A673 (cell line): Measurements from ENCODE around the gene FAM180A.

Source experiments
- EZH2 ChIP-seq: fragments of 200-600 bp; sonication (generic); IDR thresholded peaks from 2 replicates; pipeline ENCODE4 v1.6.1; 2017; ENCODE audit warnings: borderline replicate concordance, low read depth, mild to moderate bottlenecking, mixed read lengths, antibody characterized with exemption, low read length; ENCODE audit not compliant: poor library complexity, severe bottlenecking
- TF ChIP-seq, protein P1 (sequence below): fragments of 300-800, 200-600 bp; sonication (generic); conservative IDR thresholded peaks from 2 replicates; pipeline ENCODE4 v1.5.1; 2017; ENCODE audit warnings: low read depth, mild to moderate bottlenecking, antibody characterized with exemption, low read length, moderate library complexity, mixed read lengths

GRCh38 chr7:135784013-135784412 lies 35.4 kb upstream of the FAM180A start:
- TF ChIP-seq, protein P1, sequence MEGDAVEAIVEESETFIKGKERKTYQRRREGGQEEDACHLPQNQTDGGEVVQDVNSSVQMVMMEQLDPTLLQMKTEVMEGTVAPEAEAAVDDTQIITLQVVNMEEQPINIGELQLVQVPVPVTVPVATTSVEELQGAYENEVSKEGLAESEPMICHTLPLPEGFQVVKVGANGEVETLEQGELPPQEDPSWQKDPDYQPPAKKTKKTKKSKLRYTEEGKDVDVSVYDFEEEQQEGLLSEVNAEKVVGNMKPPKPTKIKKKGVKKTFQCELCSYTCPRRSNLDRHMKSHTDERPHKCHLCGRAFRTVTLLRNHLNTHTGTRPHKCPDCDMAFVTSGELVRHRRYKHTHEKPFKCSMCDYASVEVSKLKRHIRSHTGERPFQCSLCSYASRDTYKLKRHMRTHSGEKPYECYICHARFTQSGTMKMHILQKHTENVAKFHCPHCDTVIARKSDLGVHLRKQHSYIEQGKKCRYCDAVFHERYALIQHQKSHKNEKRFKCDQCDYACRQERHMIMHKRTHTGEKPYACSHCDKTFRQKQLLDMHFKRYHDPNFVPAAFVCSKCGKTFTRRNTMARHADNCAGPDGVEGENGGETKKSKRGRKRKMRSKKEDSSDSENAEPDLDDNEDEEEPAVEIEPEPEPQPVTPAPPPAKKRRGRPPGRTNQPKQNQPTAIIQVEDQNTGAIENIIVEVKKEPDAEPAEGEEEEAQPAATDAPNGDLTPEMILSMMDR: no peak
- no peak for TF ChIP-seq EZH2
